WTC11 (cell line): ENCODE data around the gene MFSD12. TPM values are rescaled to one million over a fixed set of nuclear protein-coding genes. Genes with fewer than 3 reads are reported as not detected.

ENCODE experiments used
- ATAC-seq: fragments of 200-7000 bp; cut with Tn5 transposase; 2 replicates; pipeline ENCODE4 v1.10.0; 2021; ENCODE audit warnings: mild to moderate bottlenecking, moderate library complexity
- CTCF ChIA-PET: fragments of 300-600 bp; sonication (Branson Sonifier 250); formaldehyde crosslinking; loops from one replicate; lab custom pipeline; 2021; ENCODE audit warnings: antibody characterized with exemption; lab: Charles Lee
- POLR2A ChIA-PET: fragments of 350-600 bp; sonication (Branson Sonifier 250); formaldehyde crosslinking; loops from one replicate; lab custom pipeline; 2021; ENCODE audit warnings: antibody characterized with exemption; lab: Charles Lee
- DNase-seq: peaks from one replicate; pipeline ENCODE4 v3.0.0; 2021; ENCODE audit warnings: low spot score
- H3K27ac Mint-ChIP-seq: 2 replicates; pipeline ENCODE4 v1.8.0; 2021; ENCODE audit warnings: mixed read lengths
- H3K27me3 Mint-ChIP-seq: 2 replicates; pipeline ENCODE4 v1.8.0; 2021; ENCODE audit warnings: low read depth, mild to moderate bottlenecking, moderate library complexity, mixed read lengths
- H3K36me3 Mint-ChIP-seq: 2 replicates; pipeline ENCODE4 v1.8.0; 2021; ENCODE audit warnings: mixed read lengths
- H3K4me1 Mint-ChIP-seq: 2 replicates; pipeline ENCODE4 v1.8.0; 2022; ENCODE audit warnings: mixed read lengths
- H3K4me3 Mint-ChIP-seq: 2 replicates; pipeline ENCODE4 v1.8.0; 2021; ENCODE audit warnings: mild to moderate bottlenecking, moderate library complexity, mixed read lengths
- H3K9me3 Mint-ChIP-seq: 2 replicates; pipeline ENCODE4 v1.8.0; 2021; ENCODE audit warnings: mixed read lengths
- AR ChIP-seq: fragments of 250-450 bp; sonication (Bioruptor Pico); IDR thresholded peaks from 2 replicates; pipeline ENCODE4 v1.9.0; 2021; ENCODE audit warnings: mild to moderate bottlenecking
- CTCF ChIP-seq: fragments of 200-600 bp; IDR thresholded peaks from 2 replicates; pipeline ENCODE4 v1.8.0; 2022; ENCODE audit warnings: antibody characterized with exemption
- EMX1 ChIP-seq: fragments of 250-450 bp; sonication (Bioruptor Pico); IDR thresholded peaks from 2 replicates; pipeline ENCODE4 v1.8.0; 2021; ENCODE audit warnings: mild to moderate bottlenecking
- ETV6 ChIP-seq: sonication (generic); formaldehyde crosslinking; IDR thresholded peaks from 2 replicates; pipeline ENCODE4 v1.8.1; 2022; ENCODE audit warnings: mild to moderate bottlenecking, missing genetic modification reagents
- FOXP1 ChIP-seq: sonication (generic); formaldehyde crosslinking; IDR thresholded peaks from 2 replicates; pipeline ENCODE4 v1.8.0; 2022; ENCODE audit warnings: missing genetic modification reagents, mild to moderate bottlenecking, moderate library complexity, borderline replicate concordance
- NR2C2 ChIP-seq: sonication (generic); formaldehyde crosslinking; IDR thresholded peaks from 2 replicates; pipeline ENCODE4 v1.8.0; 2022; ENCODE audit warnings: mild to moderate bottlenecking, missing genetic modification reagents
- NR3C1 ChIP-seq: sonication (generic); formaldehyde crosslinking; conservative IDR thresholded peaks from 2 replicates; pipeline ENCODE4 v1.8.1; 2023; ENCODE audit warnings: low read depth, mild to moderate bottlenecking, missing genetic modification reagents
- PRDM15 ChIP-seq: sonication (generic); formaldehyde crosslinking; IDR thresholded peaks from 2 replicates; pipeline ENCODE4 v1.8.0; 2022; ENCODE audit warnings: missing genetic modification reagents
- RORB ChIP-seq: fragments of 250-450 bp; sonication (Bioruptor Pico); IDR thresholded peaks from 2 replicates; pipeline ENCODE4 v1.9.0; 2021; ENCODE audit warnings: mild to moderate bottlenecking
- SOX15 ChIP-seq: fragments of 250-450 bp; sonication (Bioruptor Pico); IDR thresholded peaks from 2 replicates; pipeline ENCODE4 v1.9.0; 2021; ENCODE audit warnings: mild to moderate bottlenecking
- SP1 ChIP-seq: sonication (generic); formaldehyde crosslinking; conservative IDR thresholded peaks from 2 replicates; pipeline ENCODE4 v1.8.1; 2022; ENCODE audit warnings: missing genetic modification reagents
- TEAD1 ChIP-seq: sonication (generic); formaldehyde crosslinking; IDR thresholded peaks from 2 replicates; pipeline ENCODE4 v1.8.0; 2022; ENCODE audit warnings: mild to moderate bottlenecking, missing genetic modification reagents
- USF2 ChIP-seq: sonication (generic); formaldehyde crosslinking; IDR thresholded peaks from 2 replicates; pipeline ENCODE4 v1.8.1; 2023; ENCODE audit warnings: mild to moderate bottlenecking, missing genetic modification reagents, moderate library complexity
- ZNF232 ChIP-seq: sonication (generic); formaldehyde crosslinking; IDR thresholded peaks from 2 replicates; pipeline ENCODE4 v1.8.0; 2022; ENCODE audit warnings: mild to moderate bottlenecking, missing genetic modification reagents
- ZNF263 ChIP-seq: sonication (generic); formaldehyde crosslinking; IDR thresholded peaks from 2 replicates; pipeline ENCODE4 v1.8.1; 2022; ENCODE audit warnings: low read depth, mild to moderate bottlenecking, moderate library complexity, missing genetic modification reagents
- ZNF396 ChIP-seq: fragments of 250-450 bp; sonication (Bioruptor Pico); IDR thresholded peaks from 2 replicates; pipeline ENCODE4 v1.8.0; 2021; ENCODE audit warnings: mild to moderate bottlenecking, moderate library complexity, borderline replicate concordance
- ZNF425 ChIP-seq: fragments of 250-450 bp; sonication (Bioruptor Pico); conservative IDR thresholded peaks from 2 replicates; pipeline ENCODE4 v1.9.0; 2021; ENCODE audit warnings: mild to moderate bottlenecking
- ZNF671 ChIP-seq: fragments of 250-450 bp; sonication (Bioruptor Pico); IDR thresholded peaks from 2 replicates; pipeline ENCODE4 v1.8.0; 2021; ENCODE audit warnings: mild to moderate bottlenecking
- total RNA-seq: library from RNA; stranded (reverse); gene quantifications from 3 replicates; pipeline ENCODE4 v1.2.3, GENCODE V29; 2021

Gene MFSD12
- total RNA-seq, 1 experiment from 2014 or later = 59.9 TPM

GRCh38 chr19:3500429-3501101 lies 56.8 kb downstream of the MFSD12 start, which contains the start of gene DOHH (continued):
- peak; percentile 94 for TF ChIP-seq SP1 (CRISPR knock-in tag)
- TF ChIP-seq ZNF263 (CRISPR knock-in tag) = no peak
- TF ChIP-seq ZNF671 (CRISPR knock-in tag) = no peak
- no peak for TF ChIP-seq AR (CRISPR knock-in tag)
- TF ChIP-seq RORB = no peak
- no peak for TF ChIP-seq EMX1
- peak; percentile 96 for TF ChIP-seq ETV6 (CRISPR knock-in tag)
- TF ChIP-seq USF2 (CRISPR knock-in tag) = peak; percentile 100

- POLR2A ChIA-PET = no interaction called here
- Mint-ChIP-seq H3K27ac (peak overlapping the region; percentile 83), H3K4me3 (peak overlapping the region; percentile 91), H3K4me1 (peaks cover 13% of the 10 kb centered on the region), H3K36me3 (peaks cover 26% of the 10 kb centered on the region), H3K27me3 (no peaks in the 10 kb centered on the region), H3K9me3 (no peaks in the 10 kb centered on the region)
- TF ChIP-seq ZNF425 (CRISPR knock-in tag) = no peak
- no peak for TF ChIP-seq CTCF
- TF ChIP-seq NR3C1 = no peak
- TF ChIP-seq NR2C2 (CRISPR knock-in tag) = no peak
- TF ChIP-seq ZNF232 (CRISPR knock-in tag) = no peak
- CTCF ChIA-PET = interaction anchor here (1.5 kb wide), 1 partner anchor 15 kb away, joined by 6 read pairs; no protein-coding TSS in a partner anchor
- peak; percentile 19 for ATAC-seq
- no peak for DNase-seq
Observed at GRCh38 chr19:3499738-3500428, 57.5 kb downstream of the MFSD12 start.

GRCh38 chr19:3497757-3498520 lies 59.4 kb downstream of the MFSD12 start:
- CTCF ChIA-PET = no interaction called here
- Mint-ChIP-seq H3K9me3 (no peaks in the 10 kb centered on the region), H3K4me3 (no peak overlapping the region), H3K4me1 (peaks cover 9% of the 10 kb centered on the region), H3K36me3 (peaks cover 27% of the 10 kb centered on the region), H3K27ac (no peak overlapping the region), H3K27me3 (no peaks in the 10 kb centered on the region)
- ATAC-seq (no peak), DNase-seq (no peak)
- POLR2A ChIA-PET = no interaction called here
- no peak for TF ChIP-seq SOX15 (CRISPR knock-in tag)
- TF ChIP-seq PRDM15 (CRISPR knock-in tag) = no peak
- no peak for TF ChIP-seq TEAD1
- TF ChIP-seq ZNF425 (CRISPR knock-in tag) = no peak
- no peak for TF ChIP-seq FOXP1
- TF ChIP-seq ZNF396 (CRISPR knock-in tag) = no peak
